Activated naive CD4-positive, alpha-beta T cell treated with anti-CD3 and anti-CD28 coated beads, Interleukin-2, amount 50 U/mL, for 24 hours (primary cell): ENCODE measurements around the gene DDX18.
"Not testable (repeated sequence)": the region's sequence is repeated elsewhere in the genome, so short reads cannot be mapped to it uniquely, and the experiment has no call there.

Source experiments
- H3K27ac Mint-ChIP-seq: one replicate; pipeline ENCODE4 v1.8.0; 2021; ENCODE audit warnings: mild to moderate bottlenecking, mixed read lengths
- H3K27me3 Mint-ChIP-seq: one replicate; pipeline ENCODE4 v1.8.0; 2021; ENCODE audit warnings: mixed read lengths
- H3K36me3 Mint-ChIP-seq: one replicate; pipeline ENCODE4 v1.8.0; 2021; ENCODE audit warnings: mixed read lengths
- H3K4me1 Mint-ChIP-seq: one replicate; pipeline ENCODE4 v1.8.0; 2021; ENCODE audit warnings: mixed read lengths
- H3K4me3 Mint-ChIP-seq: one replicate; pipeline ENCODE4 v1.8.0; 2021; ENCODE audit warnings: mild to moderate bottlenecking, mixed read lengths
- H3K9me3 Mint-ChIP-seq: one replicate; pipeline ENCODE4 v1.8.0; 2021; ENCODE audit warnings: mixed read lengths

Gene DDX18

GRCh38 chr2:117814417-117815264, at the start of gene DDX18:
TSS of gene DDX18 (plus strand) at chr2:117814691. CDS start at chr2:117814778, 87 bp downstream.
- Mint-ChIP-seq H3K27ac (peak within 1 kb of the TSS; percentile 95), H3K27me3 (no peaks in the 10 kb centered on the region), H3K36me3 (peaks cover 23% of the 10 kb centered on the region), H3K4me1 (peaks cover 39% of the 10 kb centered on the region), H3K4me3 (peak within 1 kb of the TSS; percentile 97), H3K9me3 (no peaks in the 10 kb centered on the region)

GRCh38 chr2:117770730-117771129, 43.8 kb upstream of the DDX18 start:
- Mint-ChIP-seq H3K9me3 (no peaks in the 10 kb centered on the region), H3K27ac (no peak overlapping the region), H3K4me3 (no peak overlapping the region), H3K4me1 (no peaks in the 10 kb centered on the region), H3K36me3 (no peaks in the 10 kb centered on the region), H3K27me3 (peaks cover 11% of the 10 kb centered on the region)

GRCh38 chr2:117771969-117772630, 42.4 kb upstream of the DDX18 start:
- H3K27me3 Mint-ChIP-seq, result peaks cover 15% of the 10 kb centered on the region
- H3K36me3 Mint-ChIP-seq, result no peaks in the 10 kb centered on the region
- no peak overlapping the region for H3K4me3 Mint-ChIP-seq
- no peaks in the 10 kb centered on the region for H3K9me3 Mint-ChIP-seq
- H3K4me1 Mint-ChIP-seq, result no peaks in the 10 kb centered on the region
- no peak overlapping the region for H3K27ac Mint-ChIP-seq

- peaks cover 13% of the 10 kb centered on the region for H3K27me3 Mint-ChIP-seq
- no peak overlapping the region for H3K4me3 Mint-ChIP-seq
- H3K9me3 Mint-ChIP-seq, result no peaks in the 10 kb centered on the region
- H3K4me1 Mint-ChIP-seq, result no peaks in the 10 kb centered on the region
- peaks cover 2% of the 10 kb centered on the region for H3K36me3 Mint-ChIP-seq
- no peak overlapping the region for H3K27ac Mint-ChIP-seq
Measured at GRCh38 chr2:117774716-117775115, 39.8 kb upstream of the DDX18 start.

- H3K36me3 Mint-ChIP-seq, result peaks cover 2% of the 10 kb centered on the region
- no peaks in the 10 kb centered on the region for H3K4me1 Mint-ChIP-seq
- H3K4me3 Mint-ChIP-seq, result no peak overlapping the region
- H3K27me3 Mint-ChIP-seq, result peaks cover 7% of the 10 kb centered on the region
- no peaks in the 10 kb centered on the region for H3K9me3 Mint-ChIP-seq
- no peak overlapping the region for H3K27ac Mint-ChIP-seq
Measured at GRCh38 chr2:117775703-117776219, 38.7 kb upstream of the DDX18 start.

- Mint-ChIP-seq H3K4me3 (no peak overlapping the region), H3K27ac (no peak overlapping the region), H3K9me3 (no peaks in the 10 kb centered on the region), H3K4me1 (no peaks in the 10 kb centered on the region), H3K36me3 (peaks cover 2% of the 10 kb centered on the region), H3K27me3 (peaks cover 7% of the 10 kb centered on the region)
Measured at GRCh38 chr2:117776888-117777287, 37.6 kb upstream of the DDX18 start.

GRCh38 chr2:117785740-117786139, 28.8 kb upstream of the DDX18 start:
- no peaks in the 10 kb centered on the region for H3K4me1 Mint-ChIP-seq
- H3K36me3 Mint-ChIP-seq, result peaks cover 4% of the 10 kb centered on the region

GRCh38 chr2:117786520-117786919, 28.0 kb upstream of the DDX18 start:
- Mint-ChIP-seq H3K27ac (no peak overlapping the region), H3K36me3 (peaks cover 4% of the 10 kb centered on the region), H3K9me3 (peaks cover 13% of the 10 kb centered on the region)

More at GRCh38 chr2:117785740-117786139, 28.8 kb upstream of the DDX18 start:
- Mint-ChIP-seq H3K27ac (no peak overlapping the region), H3K27me3 (peaks cover 3% of the 10 kb centered on the region), H3K4me3 (no peak overlapping the region), H3K9me3 (peaks cover 13% of the 10 kb centered on the region)

GRCh38 chr2:117789505-117789904, 25.0 kb upstream of the DDX18 start:
- Mint-ChIP-seq H3K36me3 (peaks cover 4% of the 10 kb centered on the region), H3K9me3 (peaks cover 13% of the 10 kb centered on the region), H3K4me3 (no peak overlapping the region), H3K27ac (no peak overlapping the region), H3K4me1 (no peaks in the 10 kb centered on the region), H3K27me3 (peaks cover 8% of the 10 kb centered on the region)

More at GRCh38 chr2:117786520-117786919, 28.0 kb upstream of the DDX18 start:
- Mint-ChIP-seq H3K27me3 (peaks cover 3% of the 10 kb centered on the region), H3K4me1 (no peaks in the 10 kb centered on the region), H3K4me3 (no peak overlapping the region)

- peaks cover 5% of the 10 kb centered on the region for H3K27me3 Mint-ChIP-seq
- H3K36me3 Mint-ChIP-seq, result peaks cover 1% of the 10 kb centered on the region
Measured at GRCh38 chr2:117794668-117795067, 19.8 kb upstream of the DDX18 start.

GRCh38 chr2:117801826-117802225, 12.7 kb upstream of the DDX18 start:
- Mint-ChIP-seq H3K36me3 (no peaks in the 10 kb centered on the region), H3K4me3 (no peak overlapping the region), H3K9me3 (no peaks in the 10 kb centered on the region), H3K4me1 (peaks cover 6% of the 10 kb centered on the region), H3K27me3 (peaks cover 9% of the 10 kb centered on the region), H3K27ac (no peak overlapping the region)

More at GRCh38 chr2:117794668-117795067, 19.8 kb upstream of the DDX18 start:
- no peak overlapping the region for H3K27ac Mint-ChIP-seq
- H3K4me3 Mint-ChIP-seq, result no peak overlapping the region
- peaks cover 8% of the 10 kb centered on the region for H3K9me3 Mint-ChIP-seq
- no peaks in the 10 kb centered on the region for H3K4me1 Mint-ChIP-seq

GRCh38 chr2:117803644-117804325, 10.7 kb upstream of the DDX18 start:
- H3K27ac Mint-ChIP-seq, H3K36me3 Mint-ChIP-seq, H3K4me1 Mint-ChIP-seq, H3K9me3 Mint-ChIP-seq, H3K27me3 Mint-ChIP-seq: not testable (repeated sequence)
- peak overlapping the region; percentile 62 for H3K4me3 Mint-ChIP-seq

GRCh38 chr2:117812443-117812842, 2.0 kb upstream of the DDX18 start:
- Mint-ChIP-seq H3K36me3 (peaks cover 14% of the 10 kb centered on the region), H3K4me3 (no peak overlapping the region), H3K27ac (no peak overlapping the region), H3K9me3 (no peaks in the 10 kb centered on the region), H3K27me3 (no peaks in the 10 kb centered on the region), H3K4me1 (peaks cover 18% of the 10 kb centered on the region)

GRCh38 chr2:117815946-117816345, 1.5 kb downstream of the DDX18 start:
- peak overlapping the region; percentile 95 for H3K27ac Mint-ChIP-seq
- peaks cover 25% of the 10 kb centered on the region for H3K36me3 Mint-ChIP-seq
- no peaks in the 10 kb centered on the region for H3K27me3 Mint-ChIP-seq

GRCh38 chr2:117818921-117819320, 4.4 kb downstream of the DDX18 start:
- H3K4me1 Mint-ChIP-seq, result peaks cover 55% of the 10 kb centered on the region
- H3K27me3 Mint-ChIP-seq, result no peaks in the 10 kb centered on the region
- peaks cover 33% of the 10 kb centered on the region for H3K36me3 Mint-ChIP-seq
- H3K4me3 Mint-ChIP-seq, result no peak overlapping the region
- H3K27ac Mint-ChIP-seq, result peak overlapping the region; percentile 62
- H3K9me3 Mint-ChIP-seq, result no peaks in the 10 kb centered on the region

More at GRCh38 chr2:117815946-117816345, 1.5 kb downstream of the DDX18 start:
- Mint-ChIP-seq H3K4me1 (peaks cover 52% of the 10 kb centered on the region), H3K4me3 (peak overlapping the region; percentile 97), H3K9me3 (no peaks in the 10 kb centered on the region)
